D341Med (cell line): ENCODE measurements around the gene HNF1A.
"Not testable (repeated sequence)": the region's sequence is repeated elsewhere in the genome, so short reads cannot be mapped to it uniquely, and the experiment has no call there.

ENCODE experiments used
- DNase-seq: peaks from one replicate; pipeline ENCODE4 v3.0.0; 2012; ENCODE audit warnings: low spot score

The HNF1A gene, protein sequence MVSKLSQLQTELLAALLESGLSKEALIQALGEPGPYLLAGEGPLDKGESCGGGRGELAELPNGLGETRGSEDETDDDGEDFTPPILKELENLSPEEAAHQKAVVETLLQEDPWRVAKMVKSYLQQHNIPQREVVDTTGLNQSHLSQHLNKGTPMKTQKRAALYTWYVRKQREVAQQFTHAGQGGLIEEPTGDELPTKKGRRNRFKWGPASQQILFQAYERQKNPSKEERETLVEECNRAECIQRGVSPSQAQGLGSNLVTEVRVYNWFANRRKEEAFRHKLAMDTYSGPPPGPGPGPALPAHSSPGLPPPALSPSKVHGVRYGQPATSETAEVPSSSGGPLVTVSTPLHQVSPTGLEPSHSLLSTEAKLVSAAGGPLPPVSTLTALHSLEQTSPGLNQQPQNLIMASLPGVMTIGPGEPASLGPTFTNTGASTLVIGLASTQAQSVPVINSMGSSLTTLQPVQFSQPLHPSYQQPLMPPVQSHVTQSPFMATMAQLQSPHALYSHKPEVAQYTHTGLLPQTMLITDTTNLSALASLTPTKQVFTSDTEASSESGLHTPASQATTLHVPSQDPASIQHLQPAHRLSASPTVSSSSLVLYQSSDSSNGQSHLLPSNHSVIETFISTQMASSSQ

DNA sequence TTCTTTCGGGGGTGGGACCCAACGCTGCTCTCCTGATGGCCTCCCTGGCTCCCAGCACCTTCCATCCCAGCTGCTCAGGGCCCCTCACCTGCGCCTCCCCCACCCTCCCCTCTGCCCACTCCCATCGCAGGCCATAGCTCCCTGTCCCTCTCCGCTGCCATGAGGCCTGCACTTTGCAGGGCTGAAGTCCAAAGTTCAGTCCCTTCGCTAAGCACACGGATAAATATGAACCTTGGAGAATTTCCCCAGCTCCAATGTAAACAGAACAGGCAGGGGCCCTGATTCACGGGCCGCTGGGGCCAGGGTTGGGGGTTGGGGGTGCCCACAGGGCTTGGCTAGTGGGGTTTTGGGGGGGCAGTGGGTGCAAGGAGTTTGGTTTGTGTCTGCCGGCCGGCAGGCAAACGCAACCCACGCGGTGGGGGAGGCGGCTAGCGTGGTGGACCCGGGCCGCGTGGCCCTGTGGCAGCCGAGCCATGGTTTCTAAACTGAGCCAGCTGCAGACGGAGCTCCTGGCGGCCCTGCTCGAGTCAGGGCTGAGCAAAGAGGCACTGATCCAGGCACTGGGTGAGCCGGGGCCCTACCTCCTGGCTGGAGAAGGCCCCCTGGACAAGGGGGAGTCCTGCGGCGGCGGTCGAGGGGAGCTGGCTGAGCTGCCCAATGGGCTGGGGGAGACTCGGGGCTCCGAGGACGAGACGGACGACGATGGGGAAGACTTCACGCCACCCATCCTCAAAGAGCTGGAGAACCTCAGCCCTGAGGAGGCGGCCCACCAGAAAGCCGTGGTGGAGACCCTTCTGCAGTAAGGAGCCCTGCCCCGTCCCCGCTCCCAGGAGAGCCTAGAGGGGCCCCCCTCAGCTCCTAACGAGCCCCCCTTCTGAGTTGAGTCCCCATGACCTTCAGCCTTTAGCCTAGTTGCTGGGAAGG is at the start of gene HNF1A:
Gene HNF1A, plus strand, starts transcription at position 248 of the 924 bp plus-strand sequence. Its CDS starts 226 bp downstream, at position 474.
- no peak for DNase-seq

- DNase-seq, result no peak
These were observed 49.3 kb upstream of the HNF1A start for GRCh38 chr12:120928864-120929652.

DNA sequence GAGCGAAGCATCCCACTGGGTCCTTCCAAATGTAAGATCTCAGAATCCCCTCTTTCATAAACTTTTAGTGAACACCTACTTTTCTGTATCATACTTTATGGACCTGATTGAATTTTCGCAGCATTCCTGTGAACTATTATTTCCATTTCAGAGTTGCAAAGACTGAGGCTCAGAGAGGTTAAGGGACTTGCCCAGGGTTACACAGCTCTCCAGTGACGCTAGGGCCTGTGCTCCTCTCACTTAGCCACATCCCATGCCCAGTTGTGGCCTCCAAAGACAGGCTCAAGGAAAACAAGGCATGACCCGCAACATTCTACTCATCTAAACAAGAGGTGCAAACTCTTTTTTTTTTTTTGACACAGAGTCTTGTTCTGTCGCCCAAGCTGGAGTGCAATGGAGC is 48.3 kb upstream of the HNF1A start:
- no peak for DNase-seq

- no peak for DNase-seq
These were observed 46.3 kb upstream of the HNF1A start for GRCh38 chr12:120932058-120932457.

DNA sequence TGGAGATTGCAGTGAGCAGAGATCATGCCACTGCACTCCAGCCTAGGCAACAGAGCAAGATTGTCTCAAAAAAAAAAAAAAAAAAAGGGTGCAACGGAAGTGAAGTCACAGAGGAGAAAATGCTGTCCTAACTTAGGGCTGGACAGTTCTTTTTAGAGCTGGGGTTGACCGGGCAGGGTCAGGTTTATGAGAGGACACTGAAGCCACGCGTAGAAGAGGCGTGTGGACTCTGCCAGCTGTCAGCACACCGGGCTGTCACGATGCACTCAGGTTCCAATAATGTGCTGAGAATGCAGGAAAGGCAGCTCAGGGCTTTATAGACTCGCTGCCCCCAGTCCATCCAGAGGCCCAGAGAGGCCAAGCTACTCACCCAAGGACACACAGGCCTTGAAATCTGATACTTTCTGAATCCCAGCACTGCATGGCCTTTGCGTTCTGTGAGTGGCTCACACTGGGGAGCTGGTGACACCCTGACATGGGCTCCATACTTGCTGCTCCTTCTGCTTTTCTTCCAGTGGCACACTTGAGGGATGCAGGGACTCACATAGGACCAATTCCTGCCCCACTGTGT is 45.3 kb upstream of the HNF1A start:
- no peak for DNase-seq

GRCh38 chr12:120933786-120934185 is 44.6 kb upstream of the HNF1A start:
- DNase-seq, result no peak

DNA sequence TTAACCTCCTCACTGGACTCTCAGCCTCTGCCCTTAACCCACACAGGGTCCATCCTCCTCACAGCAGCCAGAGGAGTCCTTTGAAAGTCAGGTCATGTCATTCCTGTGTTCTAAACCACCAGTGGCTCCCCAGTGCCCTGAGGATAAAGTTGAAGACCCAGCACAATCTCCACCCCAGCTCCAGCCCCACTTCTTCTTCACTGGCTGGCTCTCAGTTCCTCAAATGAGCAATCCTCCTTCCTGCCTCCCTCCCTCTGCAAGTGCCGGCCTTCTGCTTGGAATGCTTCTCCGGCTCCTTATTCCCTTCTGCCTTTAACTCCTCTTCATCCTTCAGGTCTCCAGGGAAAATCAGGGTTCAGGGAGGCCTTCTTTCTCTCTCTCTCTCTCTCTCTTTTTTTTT is 42.1 kb upstream of the HNF1A start:
- DNase-seq, result no peak

DNA sequence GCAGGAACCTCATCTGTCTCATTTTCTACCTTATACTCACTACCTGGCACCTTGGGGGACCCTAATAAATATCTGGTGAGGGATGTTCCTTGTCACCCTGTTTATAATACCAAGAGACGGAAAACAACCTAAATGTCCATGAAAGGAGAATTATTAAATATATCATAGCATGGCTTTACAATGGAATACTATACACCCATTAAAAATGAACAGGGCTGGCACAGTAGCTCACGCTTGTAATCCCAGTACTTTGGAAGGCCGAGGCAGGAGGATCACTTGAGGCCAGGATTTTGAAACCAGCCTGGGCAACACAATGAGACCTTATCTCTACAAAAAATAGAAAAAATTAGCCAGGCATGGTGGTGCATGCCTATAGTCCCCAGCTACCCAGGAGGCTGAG is 39.8 kb upstream of the HNF1A start:
- DNase-seq, result no peak

GRCh38 chr12:120939523-120939922 is 38.8 kb upstream of the HNF1A start:
- DNase-seq, result no peak

DNA sequence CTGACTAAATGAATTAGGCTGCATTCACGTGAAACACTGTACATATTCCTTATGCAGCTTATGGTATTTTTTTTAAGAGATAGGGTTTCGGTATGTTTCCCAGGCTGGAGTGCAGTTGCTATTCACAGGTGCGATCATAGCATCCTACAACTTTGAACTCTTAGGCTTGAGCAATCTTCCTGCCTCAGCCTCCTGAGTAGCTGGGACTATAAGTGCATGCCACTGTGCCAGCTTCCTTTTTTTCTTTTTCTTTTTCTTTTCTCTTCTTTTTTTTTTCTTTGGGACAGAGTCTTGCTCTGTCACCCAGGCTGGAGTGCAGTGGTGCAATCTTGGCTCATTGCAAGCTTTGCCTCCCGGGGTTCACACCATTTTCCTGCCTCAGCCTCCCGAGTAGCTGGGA is 38.3 kb upstream of the HNF1A start:
- no peak for DNase-seq

DNA sequence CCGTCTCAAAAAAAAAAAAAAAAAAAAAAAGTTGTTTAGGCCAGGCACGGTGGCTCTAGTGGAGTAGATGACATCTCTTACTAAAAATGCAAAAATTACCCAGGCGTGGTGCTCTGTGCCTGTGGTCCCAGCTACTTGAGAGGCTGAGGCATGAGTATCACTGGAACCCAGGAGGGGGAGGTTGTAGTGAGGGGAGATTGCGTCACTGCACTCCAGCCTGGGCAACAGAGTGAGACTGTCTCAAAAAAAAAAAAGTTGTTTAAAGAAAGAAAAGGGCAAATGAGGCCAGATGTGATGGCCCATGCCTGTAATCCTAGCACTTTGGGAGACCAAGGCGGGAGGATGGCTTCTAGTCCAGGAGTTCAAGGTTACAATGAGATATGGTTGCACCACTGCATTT is 37.5 kb upstream of the HNF1A start:
- DNase-seq, result no peak

GRCh38 chr12:120941412-120941811 is 36.9 kb upstream of the HNF1A start:
- DNase-seq, result no peak

- no peak for DNase-seq
These were observed 36.4 kb upstream of the HNF1A start for GRCh38 chr12:120941846-120942405.

DNA sequence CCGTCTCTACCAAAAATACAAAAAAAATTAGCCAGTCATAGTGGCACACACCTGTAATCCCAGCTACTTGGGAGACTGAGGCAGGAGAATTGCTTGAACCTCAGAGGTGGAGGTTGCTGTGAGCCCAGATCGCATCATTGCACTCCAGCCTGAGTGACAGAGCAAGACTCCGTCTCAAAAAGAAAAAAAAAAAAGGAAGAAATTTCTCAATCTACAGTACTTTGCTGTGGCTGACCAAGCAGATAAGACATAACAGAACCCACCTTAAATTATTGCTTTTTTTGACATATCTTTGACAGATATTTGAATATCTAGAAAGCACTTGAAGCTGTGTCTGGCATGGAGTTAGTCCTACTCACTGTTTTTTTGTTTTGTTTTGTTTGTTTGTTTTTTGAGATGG is 34.9 kb upstream of the HNF1A start:
- DNase-seq, result no peak

GRCh38 chr12:120944645-120945217 is 33.6 kb upstream of the HNF1A start:
- DNase-seq, result peak; percentile 75

DNA sequence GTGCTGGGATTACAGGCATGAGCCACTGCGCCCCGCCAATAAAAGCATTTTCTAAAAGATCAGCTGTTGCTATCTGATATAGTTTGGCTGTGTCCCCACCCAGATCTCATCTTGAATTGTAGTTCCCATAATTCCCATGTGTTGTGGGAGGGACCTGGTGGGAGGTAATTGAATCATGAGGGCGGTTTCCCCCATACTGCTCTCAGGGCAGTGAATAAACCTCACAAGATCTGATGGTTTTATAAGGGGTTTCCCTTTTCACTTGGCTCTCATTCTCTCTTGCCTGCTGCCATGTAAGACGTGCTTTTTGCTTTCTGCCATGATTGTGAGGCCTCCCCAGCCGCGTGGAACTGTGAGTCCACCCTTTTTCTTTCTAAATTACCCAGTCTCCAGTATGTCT is 32.8 kb upstream of the HNF1A start:
- not testable (repeated sequence) for DNase-seq

DNA sequence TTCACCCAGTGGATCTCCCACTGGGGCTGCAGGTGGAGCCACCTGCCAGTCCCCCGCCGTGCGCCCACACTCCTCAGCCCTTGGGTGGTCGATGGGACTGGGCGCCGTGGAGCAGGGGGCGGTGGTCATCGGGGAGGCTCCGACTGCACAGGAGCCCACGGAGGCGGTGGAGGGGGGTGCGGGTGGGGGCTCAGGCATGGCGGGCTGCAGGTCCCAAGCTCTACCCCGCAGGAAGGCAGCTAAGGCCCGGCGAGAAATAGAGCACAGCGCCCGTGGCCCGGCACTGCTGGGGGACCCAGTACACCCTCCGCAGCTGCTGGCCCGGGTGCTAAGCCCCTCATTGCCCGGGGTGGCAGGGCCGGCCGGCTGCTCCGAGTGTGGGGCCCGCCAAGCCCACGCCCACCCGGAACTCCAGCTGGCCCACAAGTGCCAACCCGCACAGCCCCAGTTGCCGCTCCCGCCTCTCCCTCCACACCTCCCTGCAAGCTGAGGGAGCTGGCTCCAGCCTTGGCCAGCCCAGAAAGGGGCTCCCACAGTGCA is 28.0 kb upstream of the HNF1A start:
- not testable (repeated sequence) for DNase-seq

GRCh38 chr12:120950807-120951206 is 27.5 kb upstream of the HNF1A start:
- DNase-seq, result no peak

DNA sequence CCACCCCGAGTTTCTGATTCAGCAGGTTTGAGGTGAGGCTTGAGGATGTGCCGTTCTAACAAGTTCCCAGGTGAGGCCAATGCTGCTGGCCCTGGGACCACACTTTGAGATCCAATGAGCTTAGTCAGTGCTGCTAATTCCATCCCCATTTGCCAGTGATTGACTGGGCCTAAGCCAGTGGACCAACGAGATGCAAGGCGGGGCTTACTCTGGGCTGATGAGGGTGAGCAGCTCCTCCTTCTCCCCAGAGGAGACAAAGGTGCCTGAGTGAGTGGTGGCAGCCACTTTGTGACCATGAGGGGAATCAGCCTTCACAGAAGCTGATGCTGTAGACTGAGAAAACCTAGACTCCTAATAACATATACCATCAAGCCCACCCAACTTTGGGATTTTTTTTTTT is 23.1 kb upstream of the HNF1A start:
- DNase-seq, result no peak

GRCh38 chr12:120956579-120957300 is 21.6 kb upstream of the HNF1A start:
- no peak for DNase-seq
